ENCODE results near the gene ENSA. TPM values are rescaled to one million over a fixed set of nuclear protein-coding genes. Genes with fewer than 3 reads are reported as not detected.
"Not testable (repeated sequence)": the region's sequence is repeated elsewhere in the genome, so short reads cannot be mapped to it uniquely, and the experiment has no call there.

ENSA gene
- total RNA-seq, 1 donor from 2014 or later: 129 TPM

DNA sequence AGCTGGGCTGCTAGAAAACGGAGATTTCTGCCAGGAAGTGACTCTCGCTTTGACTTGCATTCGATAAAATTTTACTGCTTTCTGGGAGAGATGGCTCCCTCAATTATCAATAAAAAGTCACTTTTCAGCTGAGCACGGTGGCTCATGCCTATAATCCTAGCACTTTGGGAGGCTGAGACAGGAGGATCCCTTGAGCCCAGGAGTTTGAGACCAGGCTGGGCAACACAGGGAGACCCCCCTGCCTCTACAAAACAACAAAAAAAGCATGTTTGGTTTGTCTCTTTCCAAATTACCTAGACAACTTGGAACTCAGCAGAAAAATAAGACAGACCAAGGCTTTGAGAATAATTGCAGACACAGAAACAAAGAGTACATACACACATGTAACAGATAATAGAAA lies 12.9 kb upstream of the ENSA start:
- H3K4me3 ChIP-seq: no peak overlapping the region
- H3K4me1 ChIP-seq: no peaks in the 10 kb centered on the region
- no peak for DNase-seq
- H3K36me3 ChIP-seq: peaks cover 11% of the 10 kb centered on the region
- H3K9me3 ChIP-seq (replicated peaks): no peaks in the 10 kb centered on the region
- no peak overlapping the region for H3K27ac ChIP-seq (replicated peaks)
- intact Hi-C loops (cut with micrococcal nuclease): no loop called here
- H3K27me3 ChIP-seq (ENCODE audit: low read depth): no peaks in the 10 kb centered on the region
- TF ChIP-seq, protein P1, sequence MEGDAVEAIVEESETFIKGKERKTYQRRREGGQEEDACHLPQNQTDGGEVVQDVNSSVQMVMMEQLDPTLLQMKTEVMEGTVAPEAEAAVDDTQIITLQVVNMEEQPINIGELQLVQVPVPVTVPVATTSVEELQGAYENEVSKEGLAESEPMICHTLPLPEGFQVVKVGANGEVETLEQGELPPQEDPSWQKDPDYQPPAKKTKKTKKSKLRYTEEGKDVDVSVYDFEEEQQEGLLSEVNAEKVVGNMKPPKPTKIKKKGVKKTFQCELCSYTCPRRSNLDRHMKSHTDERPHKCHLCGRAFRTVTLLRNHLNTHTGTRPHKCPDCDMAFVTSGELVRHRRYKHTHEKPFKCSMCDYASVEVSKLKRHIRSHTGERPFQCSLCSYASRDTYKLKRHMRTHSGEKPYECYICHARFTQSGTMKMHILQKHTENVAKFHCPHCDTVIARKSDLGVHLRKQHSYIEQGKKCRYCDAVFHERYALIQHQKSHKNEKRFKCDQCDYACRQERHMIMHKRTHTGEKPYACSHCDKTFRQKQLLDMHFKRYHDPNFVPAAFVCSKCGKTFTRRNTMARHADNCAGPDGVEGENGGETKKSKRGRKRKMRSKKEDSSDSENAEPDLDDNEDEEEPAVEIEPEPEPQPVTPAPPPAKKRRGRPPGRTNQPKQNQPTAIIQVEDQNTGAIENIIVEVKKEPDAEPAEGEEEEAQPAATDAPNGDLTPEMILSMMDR (IDR thresholded peaks at IDR 0.05; ENCODE audit: borderline replicate concordance): no peak

DNA sequence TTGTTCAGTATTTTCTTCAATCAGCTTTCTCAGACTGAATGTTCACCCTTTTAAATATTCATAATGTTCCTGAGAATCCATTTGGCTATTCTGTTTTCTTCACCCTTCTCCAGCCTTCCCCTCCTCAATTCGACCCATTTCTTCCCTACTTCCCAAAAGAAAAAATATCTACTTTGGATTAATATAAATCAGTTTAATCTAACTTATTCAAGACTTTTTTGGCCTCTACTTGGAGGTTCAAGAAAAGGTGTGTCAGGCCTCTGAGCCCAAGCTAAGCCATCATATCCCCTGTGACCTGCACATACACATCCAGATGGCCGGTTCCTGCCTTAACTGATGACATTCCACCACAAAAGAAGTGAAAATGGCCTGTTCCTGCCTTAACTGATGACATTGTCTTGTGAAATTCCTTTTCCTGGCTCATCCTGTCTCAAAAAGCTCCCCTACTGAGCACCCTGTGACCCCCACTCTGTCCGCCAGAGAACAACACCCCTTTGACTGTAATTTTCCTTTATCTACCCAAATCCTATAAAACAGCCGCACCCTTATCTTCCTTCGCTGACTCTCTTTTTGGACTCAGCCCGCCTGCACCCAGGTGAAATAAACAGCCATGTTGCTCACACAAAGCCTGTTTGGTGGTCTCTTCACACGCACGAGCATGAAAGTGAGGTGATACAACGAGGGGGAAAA lies 11.9 kb upstream of the ENSA start:
- H3K27me3 ChIP-seq (ENCODE audit: low read depth); H3K4me1 ChIP-seq; H3K36me3 ChIP-seq; DNase-seq; H3K4me3 ChIP-seq; H3K27ac ChIP-seq (replicated peaks); H3K9me3 ChIP-seq (replicated peaks); intact Hi-C loops (cut with micrococcal nuclease): not testable (repeated sequence)

- H3K4me3 ChIP-seq; H3K36me3 ChIP-seq; H3K27me3 ChIP-seq (ENCODE audit: low read depth); DNase-seq; H3K4me1 ChIP-seq; H3K9me3 ChIP-seq (replicated peaks); H3K27ac ChIP-seq (replicated peaks); intact Hi-C loops (cut with micrococcal nuclease): not testable (repeated sequence)
Observed at GRCh38 chr1:150638430-150638829, 9.0 kb upstream of the ENSA start.

- H3K27ac ChIP-seq (replicated peaks); H3K36me3 ChIP-seq; intact Hi-C loops (cut with micrococcal nuclease); H3K9me3 ChIP-seq (replicated peaks); H3K4me3 ChIP-seq; H3K27me3 ChIP-seq (ENCODE audit: low read depth); DNase-seq: not testable (repeated sequence)
- peaks cover 16% of the 10 kb centered on the region for H3K4me1 ChIP-seq
Observed at GRCh38 chr1:150634839-150635622, 5.6 kb upstream of the ENSA start.

DNA sequence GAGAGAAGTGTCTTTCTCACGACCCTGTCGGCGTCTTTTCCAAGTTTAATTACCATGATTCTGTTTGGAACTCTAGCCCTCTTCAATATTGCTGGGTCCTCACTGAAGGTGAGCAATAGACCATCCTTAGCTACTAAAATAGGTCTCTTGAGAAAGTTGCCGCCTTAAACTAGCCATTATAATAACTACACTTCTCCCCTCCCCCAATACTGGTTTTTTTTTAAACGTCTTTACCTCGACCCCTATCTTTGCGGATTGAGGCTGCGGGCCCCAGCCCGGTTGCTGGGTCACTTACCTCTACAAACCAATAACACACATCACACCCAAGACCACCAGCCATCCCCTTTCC lies 672 bp downstream of the ENSA start:
- TF ChIP-seq, protein P1 (IDR thresholded peaks at IDR 0.05; ENCODE audit: borderline replicate concordance): no peak
- Histone ChIP-seq H3K27ac (replicated peaks) (peak overlapping the region; percentile 98), H3K4me1 (peaks cover 58% of the 10 kb centered on the region), H3K9me3 (replicated peaks) (no peaks in the 10 kb centered on the region), H3K27me3 (ENCODE audit: low read depth) (no peaks in the 10 kb centered on the region), H3K36me3 (peaks cover 40% of the 10 kb centered on the region), H3K4me3 (peak overlapping the region; percentile 79)
- intact Hi-C loops (cut with micrococcal nuclease): no loop called here
- no peak for DNase-seq

- peaks cover 49% of the 10 kb centered on the region for H3K36me3 ChIP-seq
- intact Hi-C loops (cut with micrococcal nuclease): no loop called here
- peak overlapping the region; percentile 79 for H3K4me3 ChIP-seq
Observed at GRCh38 chr1:150627826-150628410, 1.5 kb downstream of the ENSA start.

More at GRCh38 chr1:150627826-150628410, 1.5 kb downstream of the ENSA start:
- no peaks in the 10 kb centered on the region for H3K27me3 ChIP-seq (ENCODE audit: low read depth)
- no peak overlapping the region for H3K27ac ChIP-seq (replicated peaks)
- peaks cover 65% of the 10 kb centered on the region for H3K4me1 ChIP-seq
- TF ChIP-seq, protein P1 (IDR thresholded peaks at IDR 0.05; ENCODE audit: borderline replicate concordance): no peak
- no peak for DNase-seq
- H3K9me3 ChIP-seq (replicated peaks): no peaks in the 10 kb centered on the region

Measured in left ventricle myocardium inferior (tissue), 1 donor.